GM23338 (cell line): Measurements from ENCODE around the gene LRFN3. TPM values are rescaled to one million over a fixed set of nuclear protein-coding genes. Genes with fewer than 3 reads are reported as not detected.
A peak's percentile ranks its signal among the peaks of the same experiment; 100 is the strongest.

ENCODE experiments used
- ATAC-seq: fragments of 200-7000 bp; cut with Tn5 transposase; 3 replicates; pipeline ENCODE4 v1.9.1; 2020
- DNase-seq: peaks from one replicate; pipeline ENCODE4 v3.0.0-alpha.2; 2015; ENCODE audit warnings: low spot score
- H2AFZ ChIP-seq: fragments of 200-600 bp; sonication (generic); 2 replicates; pipeline ENCODE4 v1.8.0; 2016; ENCODE audit warnings: antibody characterized with exemption, mild to moderate bottlenecking, moderate library complexity
- H3F3A ChIP-seq: fragments of 200-600 bp; sonication (generic); replicated peaks from 2 replicates; pipeline ENCODE4 v1.8.0; 2017; ENCODE audit warnings: antibody characterized with exemption, mixed run types, low read depth
- H3K27ac ChIP-seq: fragments of 200-600 bp; sonication (generic); 2 replicates; pipeline ENCODE4 v1.6.1; 2016; ENCODE audit warnings: low read depth
- H3K27me3 ChIP-seq: fragments of 200-600 bp; sonication (generic); 2 replicates; pipeline ENCODE4 v1.8.0; 2016; ENCODE audit warnings: mild to moderate bottlenecking, mixed run types, moderate library complexity; ENCODE audit not compliant: insufficient read depth
- H3K36me3 ChIP-seq: fragments of 200-600 bp; sonication (generic); 2 replicates; pipeline ENCODE4 v1.8.0; 2016; ENCODE audit warnings: mild to moderate bottlenecking; ENCODE audit not compliant: insufficient read depth
- H3K4me1 ChIP-seq: fragments of 200-600 bp; sonication (generic); 2 replicates; pipeline ENCODE4 v1.8.0; 2016; ENCODE audit warnings: mild to moderate bottlenecking, moderate library complexity; ENCODE audit not compliant: insufficient read depth
- H3K4me2 ChIP-seq: fragments of 200-600 bp; sonication (generic); 2 replicates; pipeline ENCODE4 v1.7.1; 2017; ENCODE audit warnings: mixed run types
- H3K4me3 ChIP-seq: fragments of 200-600 bp; sonication (generic); 2 replicates; pipeline ENCODE4 v1.6.1; 2016; ENCODE audit warnings: mixed run types
- H3K79me2 ChIP-seq: fragments of 200-600 bp; sonication (generic); replicated peaks from 2 replicates; pipeline ENCODE4 v1.8.0; 2017; ENCODE audit warnings: mild to moderate bottlenecking; ENCODE audit not compliant: insufficient read depth
- H3K9me2 ChIP-seq: fragments of 200-600 bp; sonication (generic); 2 replicates; pipeline ENCODE4 v1.8.0; 2017; ENCODE audit not compliant: insufficient read depth
- H4K20me1 ChIP-seq: fragments of 200-600 bp; sonication (generic); replicated peaks from 2 replicates; pipeline ENCODE4 v1.8.0; 2017; ENCODE audit warnings: mild to moderate bottlenecking; ENCODE audit not compliant: insufficient read depth
- H3K27ac Mint-ChIP-seq: 2 replicates; pipeline ENCODE4 v1.8.0; 2020; ENCODE audit warnings: inconsistent platforms, mild to moderate bottlenecking, moderate library complexity, mixed read lengths
- H3K27me3 Mint-ChIP-seq: 3 replicates; pipeline ENCODE4 v1.8.0; 2022; ENCODE audit warnings: low read depth, mild to moderate bottlenecking, moderate library complexity, mixed read lengths, inconsistent platforms; ENCODE audit not compliant: insufficient read depth, poor library complexity
- H3K36me3 Mint-ChIP-seq: 3 replicates; pipeline ENCODE4 v1.8.0; 2021; ENCODE audit warnings: low read depth, mild to moderate bottlenecking, inconsistent platforms, moderate library complexity, mixed read lengths
- H3K4me1 Mint-ChIP-seq: 3 replicates; pipeline ENCODE4 v1.8.0; 2020; ENCODE audit warnings: mild to moderate bottlenecking, inconsistent platforms, mixed read lengths
- H3K4me3 Mint-ChIP-seq: 3 replicates; pipeline ENCODE4 v1.8.0; 2021; ENCODE audit warnings: moderate library complexity, mild to moderate bottlenecking, inconsistent platforms, mixed read lengths
- H3K9me3 Mint-ChIP-seq: 3 replicates; pipeline ENCODE4 v1.8.0; 2020; ENCODE audit warnings: moderate library complexity, mild to moderate bottlenecking, inconsistent platforms, mixed read lengths
- CREB1 ChIP-seq: fragments of 250-450 bp; sonication (Bioruptor Pico); IDR thresholded peaks from 2 replicates; pipeline ENCODE4 v1.5.0; 2020; ENCODE audit warnings: low read depth, mild to moderate bottlenecking, moderate library complexity
- CTCF ChIP-seq, 2 experiments: fragments of 200-600 bp in 1 of 2; sonication (generic) in 1 of 2; conservative IDR thresholded peaks; 2 replicates each; pipeline versions ENCODE4 v1.5.1 to v1.6.1; 2016 to 2017; ENCODE audit warnings: antibody characterized with exemption in 2 of 2, low read depth in 2 of 2, mild to moderate bottlenecking in 2 of 2, moderate library complexity in 1 of 2
- EZH2 ChIP-seq: fragments of 200-600 bp; sonication (generic); IDR thresholded peaks from one replicate; pipeline ENCODE4 v1.8.0; 2017; ENCODE audit warnings: antibody characterized with exemption, mild to moderate bottlenecking, low read depth; ENCODE audit not compliant: unreplicated experiment
- EZH2phosphoT487 ChIP-seq: fragments of 200-600 bp; sonication (generic); IDR thresholded peaks from one replicate; pipeline ENCODE4 v1.8.1; 2018; ENCODE audit warnings: antibody characterized with exemption; ENCODE audit not compliant: unreplicated experiment
- JUNB ChIP-seq: IDR thresholded peaks from one replicate; pipeline ENCODE4 v1.6.1; 2016; ENCODE audit warnings: antibody characterized with exemption; ENCODE audit not compliant: unreplicated experiment
- NANOG ChIP-seq: IDR thresholded peaks from 2 replicates; pipeline ENCODE4 v1.6.1; 2016; ENCODE audit warnings: antibody characterized with exemption, borderline replicate concordance
- POLR2AphosphoS5 ChIP-seq: IDR thresholded peaks from 2 replicates; pipeline ENCODE4 v1.6.1; 2016; ENCODE audit warnings: antibody characterized with exemption, low read depth
- STAT1 ChIP-seq: IDR thresholded peaks from one replicate; pipeline ENCODE4 v1.6.1; 2016; ENCODE audit warnings: antibody characterized with exemption; ENCODE audit not compliant: unreplicated experiment
- ZNF114 ChIP-seq: fragments of 250-450 bp; sonication (Bioruptor Pico); IDR thresholded peaks from 2 replicates; pipeline ENCODE4 v1.5.0; 2020; ENCODE audit warnings: mild to moderate bottlenecking, moderate library complexity
- ZNF331 ChIP-seq: fragments of 250-450 bp; sonication (Bioruptor Pico); IDR thresholded peaks from 2 replicates; pipeline ENCODE4 v1.5.0; 2020; ENCODE audit warnings: low read depth, mild to moderate bottlenecking, moderate library complexity
- polyA plus RNA-seq: library from polyadenylated mRNA; unstranded; fragments of >200 nt; fragmentation: Nextera tagmentation; extraction: Ambion mirVana; gene quantifications from 2 replicates; pipeline ENCODE4 v1.2.1, GENCODE V29; 2016
- total RNA-seq: library from RNA; depleted of rRNA; stranded (reverse); fragments of >200 nt; shearing (Covaris generic); gene quantifications from 2 replicates; pipeline ENCODE4 v1.2.3, GENCODE V29; 2014
- TF ChIP-seq, protein P1 (sequence below): IDR thresholded peaks from 2 replicates; pipeline ENCODE4 v1.6.1; 2016; ENCODE audit warnings: antibody characterized with exemption

Gene LRFN3
- total and polyA plus RNA-seq, 2 experiments from 2014 or later, result 5.8 to 15.1 TPM

- no peak for TF ChIP-seq CTCF (conservative IDR thresholded peaks at IDR 0.05; ENCODE audit: low read depth in 2 of 2)
- TF ChIP-seq, protein P1, sequence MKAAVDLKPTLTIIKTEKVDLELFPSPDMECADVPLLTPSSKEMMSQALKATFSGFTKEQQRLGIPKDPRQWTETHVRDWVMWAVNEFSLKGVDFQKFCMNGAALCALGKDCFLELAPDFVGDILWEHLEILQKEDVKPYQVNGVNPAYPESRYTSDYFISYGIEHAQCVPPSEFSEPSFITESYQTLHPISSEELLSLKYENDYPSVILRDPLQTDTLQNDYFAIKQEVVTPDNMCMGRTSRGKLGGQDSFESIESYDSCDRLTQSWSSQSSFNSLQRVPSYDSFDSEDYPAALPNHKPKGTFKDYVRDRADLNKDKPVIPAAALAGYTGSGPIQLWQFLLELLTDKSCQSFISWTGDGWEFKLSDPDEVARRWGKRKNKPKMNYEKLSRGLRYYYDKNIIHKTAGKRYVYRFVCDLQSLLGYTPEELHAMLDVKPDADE, result no peak
- TF ChIP-seq ZNF331 (CRISPR knock-in tag), result no peak
Observed at GRCh38 chr19:35946203-35946602, 10.0 kb downstream of the LRFN3 start (continued).

- H2AFZ ChIP-seq, result no peak overlapping the region
- H3K4me2 ChIP-seq, result no peak overlapping the region
- Mint-ChIP-seq H3K36me3 (peaks cover 2% of the 10 kb centered on the region; the same call in 2 of the 3 replicates), H3K9me3 (no peaks in the 10 kb centered on the region; the same call in 2 of the 3 replicates), H3K27me3 (peaks cover 11% of the 10 kb centered on the region), H3K27ac (no peak overlapping the region), H3K4me1 (peaks cover 8% of the 10 kb centered on the region; the same call in 2 of the 3 replicates), H3K4me3 (no peak overlapping the region)
- DNase-seq (peak; percentile 28), ATAC-seq (no peak)
- TF ChIP-seq CTCF (conservative IDR thresholded peaks at IDR 0.05; ENCODE audit: low read depth in 2 of 2) (no peak), STAT1 (no peak), NANOG (no peak), CREB1 (CRISPR knock-in tag) (no peak), POLR2AphosphoS5 (no peak), EZH2phosphoT487 (no peak), EZH2 (no peak), ZNF114 (CRISPR knock-in tag) (no peak), JUNB (no peak)
- TF ChIP-seq, protein P1, result no peak
- H3K79me2 ChIP-seq, result no peaks in the 10 kb centered on the region
- H3K9me2 ChIP-seq, result no peaks in the 10 kb centered on the region
- no peaks in the 10 kb centered on the region for H3K27me3 ChIP-seq
- no peaks in the 10 kb centered on the region for H3K36me3 ChIP-seq
- no peaks in the 10 kb centered on the region for H4K20me1 ChIP-seq
- H3F3A ChIP-seq, result 0 out of 2 replicates have a peak, but pooled peaks cover 6% of the 10 kb centered on the region
- H3K4me3 ChIP-seq, result no peak overlapping the region
- no peaks in the 10 kb centered on the region for H3K4me1 ChIP-seq
- H3K27ac ChIP-seq, result no peak overlapping the region
Observed at GRCh38 chr19:35949131-35949530, 13.0 kb downstream of the LRFN3 start.
